ENCODE data around the gene ARL16. TPM values are rescaled to one million over a fixed set of nuclear protein-coding genes. Genes with fewer than 3 reads are reported as not detected.

The ARL16 gene
- total RNA-seq, 4 donors from 2014 or later: 18.8 to 28.8 (median 26.9) TPM

DNA sequence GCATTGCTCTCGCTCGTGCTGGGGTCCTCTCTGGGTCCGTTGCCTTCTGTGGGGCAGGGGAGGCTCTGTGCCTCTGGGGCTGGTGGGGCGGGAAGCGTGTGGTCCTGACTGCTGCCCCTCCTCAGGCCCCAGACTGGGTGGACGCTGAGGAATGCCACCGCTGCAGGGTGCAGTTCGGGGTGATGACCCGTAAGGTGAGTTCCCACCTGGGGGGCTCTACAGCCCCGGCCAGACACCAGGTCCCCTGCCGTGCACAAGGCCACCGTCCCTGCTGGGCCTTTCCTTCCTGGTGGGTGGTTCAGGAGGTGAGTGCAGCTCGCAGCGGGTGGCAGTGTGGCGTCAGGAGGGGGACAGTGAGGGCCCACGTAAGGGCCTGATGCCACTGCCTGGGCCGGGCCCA lies 7.0 kb upstream of the ARL16 start:
- TF ChIP-seq, protein P1, sequence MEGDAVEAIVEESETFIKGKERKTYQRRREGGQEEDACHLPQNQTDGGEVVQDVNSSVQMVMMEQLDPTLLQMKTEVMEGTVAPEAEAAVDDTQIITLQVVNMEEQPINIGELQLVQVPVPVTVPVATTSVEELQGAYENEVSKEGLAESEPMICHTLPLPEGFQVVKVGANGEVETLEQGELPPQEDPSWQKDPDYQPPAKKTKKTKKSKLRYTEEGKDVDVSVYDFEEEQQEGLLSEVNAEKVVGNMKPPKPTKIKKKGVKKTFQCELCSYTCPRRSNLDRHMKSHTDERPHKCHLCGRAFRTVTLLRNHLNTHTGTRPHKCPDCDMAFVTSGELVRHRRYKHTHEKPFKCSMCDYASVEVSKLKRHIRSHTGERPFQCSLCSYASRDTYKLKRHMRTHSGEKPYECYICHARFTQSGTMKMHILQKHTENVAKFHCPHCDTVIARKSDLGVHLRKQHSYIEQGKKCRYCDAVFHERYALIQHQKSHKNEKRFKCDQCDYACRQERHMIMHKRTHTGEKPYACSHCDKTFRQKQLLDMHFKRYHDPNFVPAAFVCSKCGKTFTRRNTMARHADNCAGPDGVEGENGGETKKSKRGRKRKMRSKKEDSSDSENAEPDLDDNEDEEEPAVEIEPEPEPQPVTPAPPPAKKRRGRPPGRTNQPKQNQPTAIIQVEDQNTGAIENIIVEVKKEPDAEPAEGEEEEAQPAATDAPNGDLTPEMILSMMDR (IDR thresholded peaks at IDR 0.05): no peak

DNA sequence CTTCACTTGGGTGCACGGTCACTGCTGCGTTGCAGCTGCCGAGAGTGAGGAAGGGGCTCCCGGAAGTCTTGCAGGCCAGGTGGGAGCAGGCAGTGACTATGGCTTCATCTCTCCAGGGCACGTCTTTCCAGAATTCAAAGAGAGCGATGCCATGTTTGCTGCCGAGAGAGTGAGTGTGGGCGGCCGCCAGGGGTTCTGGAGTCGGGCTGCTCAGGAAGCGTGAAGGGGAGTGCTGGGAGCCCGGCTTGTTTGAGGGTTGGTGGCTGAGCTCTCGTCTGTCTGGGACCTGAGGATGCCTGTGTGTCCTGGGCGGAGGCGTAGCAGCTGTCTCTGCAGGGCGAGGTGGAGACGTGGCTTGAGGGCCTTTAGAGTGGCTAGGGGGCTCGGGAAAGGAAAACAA lies 6.5 kb upstream of the ARL16 start:
- no peak for DNase-seq (ENCODE audit: low spot score)
- no peak for ATAC-seq (ENCODE audit: low FRiP score)
- TF ChIP-seq, protein P1 (IDR thresholded peaks at IDR 0.05): no peak

More for the DNA sequence above, 7.0 kb upstream of the ARL16 start:
- ATAC-seq (ENCODE audit: low FRiP score) (no peak), DNase-seq (ENCODE audit: low spot score) (no peak)

DNA sequence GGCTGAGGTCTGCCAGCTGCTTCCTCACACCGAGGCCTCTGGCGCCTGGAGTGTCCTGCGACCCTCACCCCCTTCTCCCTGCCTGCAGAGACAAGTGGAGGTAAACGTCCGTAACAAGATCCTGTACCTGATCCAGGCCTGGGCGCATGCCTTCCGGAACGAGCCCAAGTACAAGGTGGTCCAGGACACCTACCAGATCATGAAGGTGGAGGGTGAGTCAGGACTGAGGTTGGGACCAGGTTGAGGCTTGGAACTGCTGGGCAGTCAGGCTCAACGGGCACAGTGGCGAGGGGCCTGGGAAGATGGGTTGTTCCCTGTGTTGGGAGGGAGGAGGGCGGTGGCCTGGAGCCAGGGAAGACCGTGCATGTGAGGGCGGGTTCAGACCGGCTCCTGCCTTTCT lies 5.0 kb upstream of the ARL16 start:
- DNase-seq (ENCODE audit: low spot score): no peak
- ATAC-seq (ENCODE audit: low FRiP score): no peak
- TF ChIP-seq, protein P1 (IDR thresholded peaks at IDR 0.05): no peak

DNA sequence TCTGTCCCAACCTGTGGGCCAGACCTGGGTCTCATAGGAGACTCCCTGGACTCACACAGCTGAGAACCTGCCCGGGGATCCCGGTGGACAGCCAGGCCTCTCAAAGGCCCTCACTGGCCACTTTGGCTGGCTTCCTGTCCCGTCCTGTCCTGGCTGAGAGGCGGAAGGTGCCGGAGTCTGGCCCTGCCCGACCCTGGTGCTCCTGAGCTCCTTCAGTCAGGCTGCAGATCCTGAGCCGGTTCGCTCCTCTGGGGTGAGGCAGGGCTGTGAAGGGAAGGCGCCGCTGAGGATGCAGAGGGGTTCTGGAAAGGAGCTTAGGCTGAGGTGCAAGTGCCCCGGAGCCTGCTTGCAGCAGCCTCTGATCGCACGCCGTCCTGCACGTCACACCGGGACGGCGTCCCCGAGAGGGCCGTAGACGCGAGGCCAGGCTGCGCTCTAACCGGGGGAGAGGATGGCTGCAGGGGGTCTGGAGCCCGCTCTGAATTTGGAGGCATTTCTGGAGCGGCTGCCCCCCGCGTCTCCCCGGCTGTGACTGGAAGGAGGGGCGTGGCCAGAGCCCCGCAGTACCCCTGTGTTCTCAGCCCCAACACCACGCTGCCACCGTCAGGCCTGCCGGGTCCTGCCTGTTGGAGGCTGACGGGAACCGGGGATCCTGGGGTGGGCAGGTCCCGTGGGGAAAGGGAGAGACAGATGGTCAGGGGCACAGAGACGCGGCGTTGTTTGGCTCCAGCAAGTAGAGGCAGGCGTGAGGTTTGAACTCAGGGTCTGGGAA lies 4.4 kb upstream of the ARL16 start:
- ATAC-seq (ENCODE audit: low FRiP score): no peak
- TF ChIP-seq, protein P1 (IDR thresholded peaks at IDR 0.05): no peak
- DNase-seq (ENCODE audit: low spot score): no peak

DNA sequence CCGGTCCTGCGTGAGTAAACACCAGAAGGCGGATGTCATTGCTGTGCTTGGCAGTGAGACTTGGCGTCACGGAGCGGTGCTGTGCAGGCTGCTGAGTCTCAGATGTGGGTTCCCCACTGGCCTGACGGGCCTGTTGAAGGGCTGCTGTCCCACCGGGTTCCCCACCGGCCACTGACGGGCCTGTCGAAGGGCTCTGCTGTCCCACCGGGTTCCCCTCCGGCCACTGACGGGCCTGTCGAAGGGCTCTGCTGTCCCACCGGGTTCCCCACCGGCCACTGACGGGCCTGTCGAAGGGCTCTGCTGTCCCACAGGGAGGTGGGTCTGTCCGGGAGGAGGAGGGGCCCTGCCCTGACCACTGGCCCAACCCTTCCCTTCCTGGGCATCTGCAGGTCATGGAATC lies 3.0 kb upstream of the ARL16 start:
- no peak for DNase-seq (ENCODE audit: low spot score)
- no peak for ATAC-seq (ENCODE audit: low FRiP score)
- TF ChIP-seq, protein P1 (IDR thresholded peaks at IDR 0.05): no peak

DNA sequence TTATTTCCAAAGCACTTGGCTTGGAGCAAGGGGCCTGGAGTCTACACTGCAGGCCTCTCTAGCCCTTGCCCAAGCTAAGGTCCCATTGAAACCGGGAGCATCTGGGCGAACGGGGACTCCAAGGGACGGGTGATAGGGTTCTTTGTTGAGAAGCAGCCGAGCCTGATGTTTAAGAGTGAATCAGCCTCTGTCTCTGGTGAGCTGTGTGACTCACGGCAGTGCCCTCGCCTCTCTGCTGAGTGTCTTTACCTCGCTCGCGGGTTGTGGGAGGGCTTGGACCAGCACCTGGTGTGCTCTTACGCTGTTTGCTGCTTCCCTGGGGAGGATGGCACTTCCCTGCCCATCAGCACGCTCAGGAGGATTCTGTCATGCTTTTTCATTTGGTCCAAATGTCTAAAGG lies 1.5 kb upstream of the ARL16 start:
- TF ChIP-seq, protein P1 (IDR thresholded peaks at IDR 0.05): no peak
- ATAC-seq (ENCODE audit: low FRiP score) (no peak), DNase-seq (ENCODE audit: low spot score) (no peak)

DNA sequence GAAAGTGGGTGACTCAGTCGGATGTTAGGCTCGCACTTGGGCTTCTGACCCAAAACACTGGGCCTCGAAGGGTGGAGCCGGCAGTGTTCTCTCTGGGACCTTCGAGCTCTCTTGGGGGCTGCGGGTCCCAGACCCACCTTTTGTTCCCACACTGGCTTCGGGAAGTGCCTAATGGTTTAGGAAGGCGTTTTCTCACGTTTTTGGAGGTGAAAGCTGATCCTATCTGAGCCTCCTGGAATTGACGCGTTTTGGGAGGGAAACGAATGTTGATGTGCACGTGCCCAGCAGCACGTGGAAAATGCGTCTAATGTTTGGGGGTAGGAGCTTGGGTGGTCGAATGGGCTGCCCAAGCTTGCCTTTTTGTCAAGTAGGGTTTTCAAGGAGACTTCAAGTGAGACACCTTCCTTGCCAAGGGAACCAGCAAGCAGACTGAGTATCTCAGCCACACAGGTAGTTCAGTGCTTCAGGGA lies 880 bp upstream of the ARL16 start:
- TF ChIP-seq, protein P1 (IDR thresholded peaks at IDR 0.05): no peak
- DNase-seq (ENCODE audit: low spot score): no peak

More for the DNA sequence above, 880 bp upstream of the ARL16 start:
- no peak for ATAC-seq (ENCODE audit: low FRiP score)

Data from omental fat pad (tissue), 4 donors.